HG03469 (cell line): Measurements from ENCODE around the gene IGDCC3.
A peak's percentile ranks its signal among the peaks of the same experiment; 100 is the strongest.

Experiments
- ATAC-seq: cut with Tn5 transposase; IDR thresholded peaks from one replicate; pipeline ENCODE4 v1.9.1; 2021; ENCODE audit warnings: mild to moderate bottlenecking, moderate library complexity, moderate number of reproducible peaks; ENCODE audit not compliant: unreplicated experiment

IGDCC3 gene

GRCh38 chr15:65300924-65301441 is 76.8 kb downstream of the IGDCC3 start:
- ATAC-seq, result no peak

DNA sequence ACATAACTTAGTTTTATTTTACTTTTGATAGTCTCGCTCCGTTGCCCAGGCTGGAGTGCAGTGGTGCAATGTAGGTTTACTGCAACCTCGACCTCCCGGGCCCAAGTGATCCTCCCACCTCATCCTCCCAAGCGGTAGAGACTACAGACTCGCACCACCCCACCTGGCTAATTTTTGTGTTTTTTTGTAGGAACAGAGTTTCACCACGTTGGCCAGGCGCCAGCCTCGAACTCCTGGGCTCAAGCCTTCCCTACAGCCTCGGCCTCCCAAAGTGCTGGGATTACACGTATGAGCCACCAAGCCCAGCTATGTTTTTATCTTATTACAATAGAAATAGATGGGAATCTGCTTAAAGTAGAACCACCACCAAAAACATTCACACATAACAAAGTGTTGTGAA is 79.1 kb downstream of the IGDCC3 start:
- ATAC-seq, result no peak

DNA sequence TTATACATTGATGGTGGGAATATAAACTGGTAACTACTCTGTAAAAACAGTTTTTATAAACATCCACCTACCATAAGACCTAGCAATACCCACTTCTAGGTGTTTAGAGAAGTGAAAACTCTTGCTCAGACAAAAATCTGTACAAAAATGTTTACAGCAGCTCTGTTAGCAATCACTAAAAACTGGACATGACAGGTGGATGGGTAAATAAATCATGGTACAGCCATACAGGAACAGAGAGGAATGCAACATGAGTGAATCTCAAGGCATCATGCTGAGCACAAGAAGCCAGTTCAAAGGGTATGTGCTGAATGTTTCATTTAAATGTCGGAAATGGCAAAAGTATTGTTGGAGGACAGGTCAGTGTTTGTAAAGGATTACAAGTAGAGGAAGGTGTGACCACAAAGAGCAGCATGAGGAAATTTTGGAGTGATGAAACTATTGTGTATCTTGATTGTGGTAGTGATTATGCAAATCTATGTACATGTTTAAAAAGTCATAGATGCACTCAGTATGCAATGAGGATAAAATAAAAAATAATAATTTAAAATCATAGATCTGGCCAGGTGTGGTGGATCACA is 84.8 kb downstream of the IGDCC3 start:
- ATAC-seq, result no peak

GRCh38 chr15:65290228-65290627 is 87.6 kb downstream of the IGDCC3 start:
- no peak for ATAC-seq

- no peak for ATAC-seq
These were observed 88.4 kb downstream of the IGDCC3 start for GRCh38 chr15:65289261-65289854.

GRCh38 chr15:65287520-65287855 is 90.3 kb downstream of the IGDCC3 start:
- ATAC-seq, result no peak

- ATAC-seq, result peak; percentile 73
These were observed 90.9 kb downstream of the IGDCC3 start, which contains the start of gene PARP16 for GRCh38 chr15:65286704-65287519. PARP16 (minus strand) TSS chr15:65286883; CDS start chr15:65286426, 457 bp downstream.

DNA sequence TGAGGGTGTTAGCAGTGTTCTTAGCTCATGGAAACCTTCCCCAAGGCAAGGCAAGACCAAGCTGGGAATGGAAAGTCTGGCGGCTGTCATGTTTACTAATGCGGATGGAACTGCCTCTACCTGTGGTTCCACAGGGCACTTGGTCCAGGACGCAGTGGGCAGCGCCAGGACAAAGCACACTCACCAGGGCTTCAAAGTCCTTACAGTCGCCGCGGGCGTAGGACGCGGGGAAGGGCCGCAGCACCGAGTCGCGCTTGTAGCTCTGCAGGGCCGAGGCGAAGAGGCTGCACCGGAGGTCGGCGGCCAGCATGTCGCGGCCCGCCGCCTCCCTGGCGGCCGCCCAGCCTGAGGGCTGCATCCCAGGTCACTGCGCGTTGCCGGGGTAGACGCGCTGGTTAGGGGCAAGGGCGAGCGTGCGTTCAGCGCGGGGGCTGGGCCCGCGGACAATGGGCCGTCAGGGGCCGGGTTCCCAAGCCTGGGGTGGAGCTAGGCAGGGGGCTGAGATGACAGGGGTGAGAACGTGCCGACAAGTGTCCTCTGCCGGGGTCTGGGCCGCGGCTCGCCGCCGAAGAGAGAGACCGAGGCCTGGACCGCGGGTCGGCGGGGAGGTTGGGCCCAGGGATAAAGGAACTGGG is 91.6 kb downstream of the IGDCC3 start:
- ATAC-seq, result peak; percentile 16

GRCh38 chr15:65285291-65286068 is 92.3 kb downstream of the IGDCC3 start:
- no peak for ATAC-seq

DNA sequence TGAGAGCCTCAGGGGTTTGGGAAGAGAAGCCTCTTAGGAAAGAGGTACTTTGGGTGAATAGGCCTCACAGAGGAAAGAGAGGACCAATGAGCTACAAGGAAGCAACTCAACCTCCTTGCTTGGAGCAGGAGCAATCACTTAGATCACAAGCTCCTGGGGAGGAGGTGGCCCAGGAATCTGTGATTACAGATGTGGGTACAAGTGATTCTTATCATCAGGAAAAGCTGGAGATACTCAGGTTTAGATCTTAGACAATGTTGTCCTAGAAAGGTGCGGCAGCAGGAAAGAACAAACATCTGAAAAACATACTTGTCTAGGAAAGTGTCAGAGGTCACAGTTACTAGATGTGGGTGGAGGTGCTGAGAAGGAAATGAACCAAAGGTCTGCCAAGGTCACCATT is 99.3 kb downstream of the IGDCC3 start:
- no peak for ATAC-seq
